HG02610 (cell line): ENCODE data around the gene ABCD1.
"Not testable (repeated sequence)": the region's sequence is repeated elsewhere in the genome, so short reads cannot be mapped to it uniquely, and the experiment has no call there.

ENCODE experiments used
- ATAC-seq: cut with Tn5 transposase; IDR thresholded peaks from one replicate; pipeline ENCODE4 v1.9.1; 2021; ENCODE audit warnings: mild to moderate bottlenecking, moderate library complexity; ENCODE audit not compliant: unreplicated experiment

ABCD1 gene

GRCh38 chrX:153746991-153747390 is 22.3 kb downstream of the ABCD1 start:
- ATAC-seq = not testable (repeated sequence)

DNA sequence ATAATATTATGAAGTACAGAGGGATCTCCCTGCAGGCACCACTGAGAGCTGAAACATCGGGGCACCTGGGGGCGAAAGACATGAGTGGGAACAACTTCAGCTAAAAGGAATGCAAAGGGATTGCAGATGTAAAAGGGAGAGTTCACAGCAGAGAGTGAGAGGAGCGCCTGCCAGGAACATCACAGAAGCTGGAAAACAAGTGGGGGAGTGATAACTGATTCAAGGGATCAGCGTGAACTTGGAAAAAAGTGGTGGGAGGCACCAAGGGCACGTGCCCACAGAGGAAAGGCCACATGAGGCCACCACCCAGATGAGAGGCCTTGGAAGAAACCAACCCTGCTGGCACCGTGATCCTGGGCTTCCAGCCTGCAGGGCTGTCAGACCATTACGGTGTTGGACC is 24.4 kb downstream of the ABCD1 start:
- ATAC-seq = not testable (repeated sequence)

DNA sequence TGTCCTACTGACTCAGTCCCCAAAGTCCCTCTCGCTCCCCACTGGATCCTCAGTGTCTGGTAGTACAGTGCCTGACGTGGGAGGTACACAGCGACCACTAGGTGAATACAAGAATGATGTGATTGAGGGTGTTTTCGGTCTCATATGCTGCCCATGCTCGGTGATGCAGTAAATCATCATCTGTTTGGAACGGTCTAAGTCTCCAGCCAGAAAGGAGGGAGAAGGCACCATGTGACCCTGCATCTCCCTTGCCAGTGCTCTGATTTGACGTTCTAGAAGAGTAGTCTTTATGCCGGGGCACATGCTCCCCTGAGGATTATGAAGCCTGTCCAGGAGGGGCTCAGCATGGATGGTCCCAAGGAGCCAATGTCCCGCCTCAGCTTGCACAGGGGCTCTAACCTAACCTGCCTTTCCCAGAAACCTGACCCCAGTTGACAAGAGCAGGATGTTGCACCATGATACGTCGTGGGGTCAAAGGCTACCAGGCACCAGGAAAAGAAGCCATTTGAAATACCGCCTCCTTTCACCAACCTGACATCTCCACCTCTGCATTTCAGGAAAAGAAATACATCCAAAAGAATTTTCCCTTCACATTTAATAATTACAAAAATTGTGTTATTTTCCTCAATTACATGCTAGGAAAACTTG is 25.6 kb downstream of the ABCD1 start:
- no peak for ATAC-seq

DNA sequence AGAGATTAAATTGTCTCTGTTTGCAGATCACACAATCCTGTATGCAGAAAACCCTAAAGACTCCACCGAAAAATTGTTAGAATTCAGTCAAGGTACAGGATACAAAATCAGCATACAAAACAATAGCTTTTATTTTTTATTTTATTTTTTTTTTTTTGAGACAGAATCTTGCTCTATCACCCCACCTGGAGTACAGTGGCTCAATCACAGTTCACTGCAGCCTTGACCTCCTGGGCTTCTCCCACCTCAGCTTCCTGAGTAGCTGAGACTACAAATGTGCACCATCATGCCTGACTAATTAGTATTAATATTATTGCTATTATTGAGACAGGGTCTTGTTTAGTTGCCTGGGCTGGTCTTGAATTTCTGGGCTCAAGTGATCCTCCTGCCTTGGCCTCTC is 30.5 kb downstream of the ABCD1 start:
- ATAC-seq = no peak

DNA sequence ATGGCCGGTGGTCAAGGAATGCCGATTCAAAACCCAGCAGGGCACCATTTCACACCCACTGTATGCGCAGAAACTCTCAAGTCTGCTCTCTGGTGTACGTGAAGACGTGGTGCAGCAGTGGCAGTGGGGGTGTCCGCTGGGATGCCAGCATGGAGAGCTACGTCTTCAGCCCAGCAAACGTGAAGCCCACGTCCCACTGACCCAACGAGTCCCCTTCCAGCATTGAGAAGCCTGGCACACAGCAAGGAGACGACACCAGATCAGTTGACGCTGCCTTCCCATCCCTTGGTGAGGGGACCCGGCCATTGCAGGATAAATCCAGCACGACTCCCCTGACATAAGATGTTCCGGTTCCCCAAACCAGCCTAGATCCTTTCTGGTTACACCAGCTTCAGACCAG is 37.2 kb downstream of the ABCD1 start:
- ATAC-seq = no peak

- ATAC-seq = no peak
Measured at GRCh38 chrX:153762626-153763173, 38.0 kb downstream of the ABCD1 start.

DNA sequence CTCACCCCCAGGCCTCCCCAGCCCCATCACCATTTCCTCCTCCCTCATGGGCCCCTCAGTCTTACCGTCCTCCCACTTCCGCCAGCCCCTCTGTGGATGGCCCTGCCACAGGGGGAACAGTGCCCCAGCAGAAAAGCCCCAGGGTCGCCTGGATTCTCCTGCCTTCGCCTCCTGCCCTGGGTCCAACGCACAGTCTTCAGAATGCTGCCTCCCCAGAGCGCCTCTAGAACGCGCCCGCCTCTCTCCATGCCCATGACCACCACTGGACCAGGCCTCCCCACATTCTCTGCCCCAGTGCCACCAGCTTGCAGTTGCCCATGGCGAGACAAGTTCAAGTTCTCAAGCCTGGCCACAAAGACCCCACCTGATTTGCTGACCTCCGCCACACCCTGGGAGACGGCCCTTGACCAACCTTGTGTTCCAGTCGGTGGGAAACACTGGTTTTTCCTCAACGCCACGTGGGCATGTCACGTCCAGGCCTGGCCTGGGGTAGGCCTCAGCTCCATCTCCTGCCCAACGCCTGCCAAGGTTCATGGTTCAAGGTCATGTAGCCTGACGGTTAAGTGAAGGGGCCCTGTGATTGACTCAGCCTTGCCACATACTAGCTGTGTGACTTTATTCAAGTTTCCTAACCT is 38.8 kb downstream of the ABCD1 start:
- ATAC-seq = no peak

DNA sequence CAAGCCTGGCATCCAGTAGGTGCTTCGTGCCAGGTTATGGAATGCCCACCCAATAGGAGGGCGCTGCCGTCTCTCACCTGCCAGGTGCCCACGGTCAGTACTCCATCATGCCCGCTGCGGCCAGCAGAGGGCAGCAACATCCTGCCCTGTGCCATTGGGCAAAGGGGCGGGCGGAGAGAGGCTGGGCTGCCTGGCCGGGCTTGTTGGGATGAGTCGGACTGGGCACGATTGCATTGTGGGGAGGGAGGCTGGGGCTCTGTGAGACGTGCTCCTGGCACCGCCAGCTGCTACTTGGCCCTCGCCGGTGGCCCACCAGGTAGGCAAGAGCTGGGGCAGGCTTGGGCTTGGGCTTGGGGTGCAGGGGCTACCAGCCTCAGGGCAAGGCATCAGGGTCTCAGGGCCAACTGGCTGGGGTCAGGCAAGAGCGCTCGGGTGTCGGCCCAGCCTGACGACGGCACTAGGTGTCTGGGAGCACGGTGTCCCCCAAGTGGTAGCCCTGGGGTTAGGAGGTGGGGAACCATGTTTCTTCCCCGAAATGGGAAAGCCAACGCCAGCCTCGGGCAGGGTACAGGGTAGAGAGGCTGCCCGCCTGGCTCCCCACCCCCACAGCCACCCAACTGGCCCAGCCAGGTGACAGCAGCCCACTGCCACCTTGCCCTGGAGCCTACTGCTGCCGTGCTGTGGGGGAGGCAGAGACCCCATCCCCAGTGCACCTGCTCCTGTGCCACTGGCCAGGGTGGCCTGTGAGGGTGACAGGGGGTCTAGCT is 39.5 kb downstream of the ABCD1 start, which contains the start of gene PLXNB3:
TSS of gene PLXNB3 (plus strand) at position 261 of the 767 bp plus-strand sequence. CDS start 1,287 bp downstream, outside the sequence.
- no peak for ATAC-seq

DNA sequence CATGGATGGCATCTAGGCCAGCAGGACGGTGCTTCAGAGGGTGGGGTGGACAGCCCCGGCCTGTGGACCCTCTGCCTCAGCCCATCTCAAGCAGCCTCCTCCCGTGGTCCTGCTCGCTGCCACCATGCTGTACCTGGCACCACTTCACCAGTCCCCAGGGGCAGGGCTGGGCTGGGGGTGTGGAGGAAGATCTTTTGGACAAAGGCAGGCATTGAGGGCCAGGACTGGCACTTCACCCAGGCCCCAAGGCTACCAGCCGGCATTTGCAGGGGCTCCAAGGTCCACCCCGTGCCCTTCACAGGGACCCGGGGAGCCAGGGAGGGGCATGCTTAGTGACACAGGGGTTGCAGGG is 40.1 kb downstream of the ABCD1 start:
- no peak for ATAC-seq

DNA sequence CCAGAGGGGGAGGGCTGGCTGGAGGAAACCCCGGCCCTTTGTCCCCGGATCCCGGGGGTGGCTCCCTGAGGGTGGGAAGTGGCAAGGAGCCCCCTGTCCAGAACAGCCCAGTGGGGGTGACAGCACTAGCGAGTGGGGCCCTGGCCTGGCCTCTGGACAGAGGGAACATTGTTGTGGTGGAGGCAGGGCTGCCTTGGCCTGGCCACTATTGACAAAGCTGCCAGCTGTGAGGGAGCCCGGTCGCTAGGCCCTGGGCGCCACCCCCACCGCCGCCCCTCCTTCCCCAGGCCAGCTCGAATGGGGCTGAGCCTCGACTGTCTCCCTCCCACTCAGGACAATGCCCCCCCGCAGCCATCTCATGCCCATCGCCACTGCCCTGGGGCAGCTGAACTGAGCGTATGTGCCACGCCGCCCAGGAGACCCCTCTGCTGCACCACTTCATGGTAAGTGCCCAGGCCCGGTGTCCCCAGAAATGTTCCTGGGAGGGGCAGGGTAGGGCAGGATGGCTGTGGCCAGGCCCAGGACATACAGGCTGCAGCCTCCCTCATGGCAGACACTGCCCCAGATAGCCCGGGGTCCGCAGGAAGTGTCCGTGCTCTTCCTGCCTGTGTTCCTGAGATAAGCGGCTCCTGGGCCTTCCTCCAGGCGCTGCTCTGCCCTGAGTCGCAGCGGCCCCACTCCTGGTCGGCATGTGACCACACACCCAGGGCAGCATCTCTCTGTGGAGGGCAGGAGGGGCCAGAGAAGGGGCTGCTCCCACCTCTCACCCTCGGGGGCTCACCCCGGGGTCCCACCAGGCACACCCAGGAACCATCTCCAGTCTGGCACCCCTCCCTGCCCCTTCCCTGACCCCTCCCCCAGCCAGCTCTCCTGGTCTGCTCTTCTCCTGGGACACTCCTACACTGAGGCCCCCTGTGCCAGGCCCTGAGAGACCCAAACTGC is 40.8 kb downstream of the ABCD1 start:
- ATAC-seq = no peak

DNA sequence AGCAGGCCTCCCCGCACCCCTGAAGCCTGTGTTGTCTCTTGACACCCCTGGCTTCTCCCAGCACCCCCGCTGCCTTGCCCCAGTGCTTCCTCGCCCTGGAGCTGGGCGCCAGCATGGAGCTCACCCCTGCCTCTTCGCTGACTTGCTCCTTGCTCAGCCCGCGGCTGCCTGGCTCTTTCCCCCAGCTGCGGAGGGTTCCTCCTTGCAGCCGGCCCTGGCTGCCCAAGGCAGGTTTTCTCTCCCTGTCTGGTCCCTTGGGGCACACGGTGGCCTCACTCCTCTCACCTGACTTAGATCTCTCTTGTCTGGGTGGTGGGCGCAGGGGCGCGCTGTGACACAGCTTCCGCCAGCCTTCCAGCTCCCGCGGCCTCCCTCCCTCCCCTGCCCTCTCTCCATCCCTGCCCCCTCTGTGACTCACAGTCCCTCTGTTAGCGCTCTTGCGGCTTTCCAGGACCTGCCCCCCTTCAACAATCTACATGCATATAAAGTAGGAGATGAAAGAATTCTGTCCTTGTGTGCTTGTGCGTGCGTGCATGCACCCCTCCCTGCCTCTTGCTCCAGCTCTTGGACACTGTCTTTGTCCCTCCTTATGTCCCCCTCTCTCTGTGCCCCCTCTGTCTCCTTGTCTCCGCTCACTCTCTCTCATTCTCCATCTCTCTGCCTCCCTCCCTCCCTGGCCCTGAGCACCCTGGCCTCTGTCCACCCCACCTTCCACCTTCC is 41.6 kb downstream of the ABCD1 start:
- ATAC-seq = no peak

DNA sequence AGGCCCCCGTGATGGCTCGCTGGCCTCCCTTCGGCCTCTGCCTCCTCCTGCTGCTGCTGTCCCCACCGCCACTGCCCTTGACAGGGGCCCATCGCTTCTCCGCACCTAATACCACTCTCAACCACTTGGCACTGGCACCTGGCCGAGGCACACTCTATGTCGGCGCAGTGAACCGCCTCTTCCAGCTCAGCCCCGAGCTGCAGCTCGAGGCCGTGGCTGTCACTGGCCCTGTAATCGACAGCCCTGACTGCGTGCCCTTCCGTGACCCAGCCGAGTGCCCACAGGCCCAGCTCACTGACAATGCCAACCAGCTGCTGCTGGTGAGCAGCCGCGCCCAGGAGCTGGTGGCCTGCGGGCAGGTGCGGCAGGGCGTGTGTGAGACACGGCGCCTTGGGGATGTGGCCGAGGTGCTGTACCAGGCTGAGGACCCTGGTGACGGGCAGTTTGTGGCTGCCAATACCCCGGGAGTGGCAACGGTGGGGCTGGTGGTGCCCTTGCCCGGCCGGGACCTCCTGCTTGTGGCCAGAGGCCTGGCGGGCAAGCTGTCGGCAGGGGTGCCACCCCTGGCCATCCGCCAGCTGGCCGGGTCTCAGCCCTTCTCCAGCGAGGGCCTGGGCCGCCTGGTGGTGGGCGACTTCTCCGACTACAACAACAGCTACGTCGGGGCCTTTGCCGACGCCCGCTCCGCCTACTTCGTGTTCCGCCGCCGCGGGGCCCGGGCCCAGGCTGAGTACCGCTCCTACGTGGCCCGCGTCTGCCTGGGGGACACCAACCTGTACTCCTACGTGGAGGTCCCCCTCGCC is 42.4 kb downstream of the ABCD1 start:
- ATAC-seq = no peak

- ATAC-seq = no peak
Measured at GRCh38 chrX:153767674-153768055, 43.0 kb downstream of the ABCD1 start.

DNA sequence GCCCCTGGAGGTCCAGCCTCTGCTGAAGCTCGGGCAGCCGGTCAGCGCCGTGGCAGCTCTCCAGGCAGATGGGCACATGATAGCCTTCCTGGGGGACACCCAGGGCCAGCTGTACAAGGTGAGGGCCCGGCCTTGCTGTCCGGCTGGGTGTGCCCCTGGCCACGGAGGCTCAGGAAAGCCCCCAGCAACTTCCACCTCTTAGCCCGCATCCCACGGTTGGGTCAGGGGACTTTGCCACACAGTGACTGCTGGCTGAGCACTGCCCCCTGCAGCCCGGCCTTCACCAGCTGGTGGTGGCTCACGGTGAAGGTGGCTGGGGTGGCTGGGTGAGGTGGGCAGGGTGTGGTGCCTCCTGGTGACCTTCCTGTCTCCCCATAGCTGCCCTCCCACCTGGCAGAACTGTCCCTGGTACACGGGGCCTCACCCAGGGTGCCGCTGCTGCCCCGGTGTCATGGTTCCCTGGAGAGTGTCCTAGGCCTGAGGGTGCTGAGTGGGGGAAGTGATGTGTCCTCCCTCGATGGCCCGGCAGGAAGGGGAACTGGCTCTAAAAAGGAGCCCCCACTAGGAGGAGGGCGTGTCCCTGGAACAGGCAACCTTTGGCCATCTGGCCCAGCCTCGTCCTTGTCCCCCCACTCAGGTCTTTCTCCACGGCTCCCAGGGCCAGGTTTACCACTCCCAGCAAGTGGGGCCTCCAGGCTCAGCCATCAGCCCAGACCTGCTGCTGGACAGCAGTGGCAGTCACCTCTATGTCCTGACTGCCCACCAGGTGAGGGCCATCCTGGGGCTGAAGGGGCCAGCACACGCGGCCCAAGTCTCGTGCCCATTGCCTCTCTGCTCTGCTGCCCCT is 43.9 kb downstream of the ABCD1 start:
- ATAC-seq = no peak

DNA sequence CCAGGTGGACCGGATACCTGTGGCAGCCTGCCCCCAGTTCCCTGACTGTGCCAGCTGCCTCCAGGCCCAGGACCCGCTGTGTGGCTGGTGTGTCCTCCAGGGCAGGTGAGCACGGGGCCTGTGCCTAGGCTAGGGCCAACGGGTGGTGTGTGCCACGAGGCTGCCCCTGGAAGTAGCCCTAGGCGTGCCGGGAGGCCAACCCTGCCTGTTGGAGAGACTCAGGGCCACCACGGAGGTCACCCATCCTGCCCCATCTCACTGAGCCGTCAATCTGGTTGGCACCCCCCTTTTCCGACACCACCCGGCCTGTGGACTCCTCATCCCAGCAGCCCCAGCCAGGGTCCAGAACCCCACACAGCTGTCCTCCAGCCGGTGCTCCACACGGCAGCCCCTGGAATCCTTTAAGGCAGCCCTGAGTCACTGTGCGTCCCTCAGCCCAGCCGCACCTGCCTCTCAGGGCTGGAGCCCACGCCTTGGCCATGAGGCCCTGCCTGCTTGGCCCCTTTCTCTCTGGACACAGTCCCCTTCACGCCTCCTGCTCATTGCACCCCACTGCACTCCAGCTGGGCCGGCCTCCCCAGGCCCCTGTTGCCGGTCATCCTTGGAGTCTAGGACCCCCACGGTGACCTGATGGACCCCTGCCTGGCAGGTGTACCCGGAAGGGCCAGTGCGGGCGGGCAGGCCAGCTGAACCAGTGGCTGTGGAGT is 44.7 kb downstream of the ABCD1 start:
- ATAC-seq = no peak

DNA sequence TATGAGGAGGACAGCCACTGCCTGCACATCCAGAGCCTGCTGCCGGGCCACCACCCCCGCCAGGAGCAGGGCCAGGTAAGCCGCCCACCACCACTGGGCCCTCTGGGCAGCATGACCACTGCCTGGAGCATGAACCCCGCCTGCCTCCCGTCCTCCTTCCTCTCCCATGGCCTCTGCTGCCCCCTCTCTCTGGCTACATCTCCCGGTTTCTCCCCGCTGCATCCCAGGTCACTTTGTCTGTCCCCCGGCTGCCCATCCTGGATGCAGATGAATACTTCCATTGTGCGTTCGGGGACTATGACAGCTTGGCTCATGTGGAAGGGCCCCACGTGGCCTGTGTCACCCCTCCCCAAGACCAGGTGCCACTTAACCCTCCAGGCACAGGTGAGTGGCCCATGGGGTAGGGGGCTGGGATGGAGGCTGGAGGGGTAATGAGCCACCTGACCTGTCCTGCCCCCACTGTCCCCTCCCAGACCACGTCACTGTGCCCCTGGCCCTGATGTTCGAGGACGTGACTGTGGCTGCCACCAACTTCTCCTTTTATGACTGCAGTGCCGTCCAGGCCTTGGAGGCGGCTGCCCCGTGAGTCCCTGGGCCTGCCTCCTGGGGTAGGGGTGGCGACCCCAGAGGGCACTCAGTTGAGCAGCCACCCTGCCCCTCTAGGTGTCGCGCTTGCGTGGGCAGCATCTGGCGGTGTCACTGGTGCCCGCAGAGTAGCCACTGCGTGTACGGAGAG is 45.4 kb downstream of the ABCD1 start:
- no peak for ATAC-seq
